Sigmoid colon (tissue), 4 donors: Measurements from ENCODE around the gene METTL25.
"Not testable (repeated sequence)": the region's sequence is repeated elsewhere in the genome, so short reads cannot be mapped to it uniquely, and the experiment has no call there.

Source experiments
- EP300 ChIP-seq, 4 donors: sonication (generic); formaldehyde crosslinking; IDR thresholded peaks; one replicate each; pipeline ENCODE4 v1.6.1; 2017; ENCODE audit warnings: antibody characterized with exemption in 4 of 4
- POLR2A ChIP-seq, 2 donors: fragments of 450-650 bp; IDR thresholded peaks; one replicate each; pipeline ENCODE4 v1.6.1; 2016; ENCODE audit warnings: antibody characterized with exemption in 2 of 2, mild to moderate bottlenecking in 2 of 2, moderate library complexity in 2 of 2
- POLR2AphosphoS5 ChIP-seq, 4 donors: sonication (generic); formaldehyde crosslinking; IDR thresholded peaks; one replicate each; pipeline ENCODE4 v1.6.1; 2017; ENCODE audit warnings: antibody characterized with exemption in 4 of 4
- TF ChIP-seq, protein P1 (sequence below), 4 experiments: fragments of 450-650 bp in 3 of 4; fragments of 200-600 bp in 1 of 4; IDR thresholded peaks; one replicate each; pipeline ENCODE4 v1.5.1; 2016 to 2019; ENCODE audit warnings: antibody characterized with exemption in 4 of 4, mild to moderate bottlenecking in 3 of 4, moderate library complexity in 2 of 4

- TF ChIP-seq, protein P1, sequence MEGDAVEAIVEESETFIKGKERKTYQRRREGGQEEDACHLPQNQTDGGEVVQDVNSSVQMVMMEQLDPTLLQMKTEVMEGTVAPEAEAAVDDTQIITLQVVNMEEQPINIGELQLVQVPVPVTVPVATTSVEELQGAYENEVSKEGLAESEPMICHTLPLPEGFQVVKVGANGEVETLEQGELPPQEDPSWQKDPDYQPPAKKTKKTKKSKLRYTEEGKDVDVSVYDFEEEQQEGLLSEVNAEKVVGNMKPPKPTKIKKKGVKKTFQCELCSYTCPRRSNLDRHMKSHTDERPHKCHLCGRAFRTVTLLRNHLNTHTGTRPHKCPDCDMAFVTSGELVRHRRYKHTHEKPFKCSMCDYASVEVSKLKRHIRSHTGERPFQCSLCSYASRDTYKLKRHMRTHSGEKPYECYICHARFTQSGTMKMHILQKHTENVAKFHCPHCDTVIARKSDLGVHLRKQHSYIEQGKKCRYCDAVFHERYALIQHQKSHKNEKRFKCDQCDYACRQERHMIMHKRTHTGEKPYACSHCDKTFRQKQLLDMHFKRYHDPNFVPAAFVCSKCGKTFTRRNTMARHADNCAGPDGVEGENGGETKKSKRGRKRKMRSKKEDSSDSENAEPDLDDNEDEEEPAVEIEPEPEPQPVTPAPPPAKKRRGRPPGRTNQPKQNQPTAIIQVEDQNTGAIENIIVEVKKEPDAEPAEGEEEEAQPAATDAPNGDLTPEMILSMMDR (IDR thresholded peaks at IDR 0.05) = not testable (repeated sequence)
- TF ChIP-seq EP300, POLR2AphosphoS5, POLR2A (IDR thresholded peaks at IDR 0.05): not testable (repeated sequence)
Observed at GRCh38 chr12:82360834-82361233, 2.5 kb downstream of the METTL25 start.
